GM19043 (cell line): ENCODE results near the gene MTA2.
A peak's percentile ranks its signal among the peaks of the same experiment; 100 is the strongest.

Source experiments
- ATAC-seq: cut with Tn5 transposase; IDR thresholded peaks from one replicate; pipeline ENCODE4 v1.9.1; 2021; ENCODE audit warnings: low read depth; ENCODE audit not compliant: unreplicated experiment

The MTA2 gene

GRCh38 chr11:62613291-62613778, 11.7 kb upstream of the MTA2 start:
- ATAC-seq = no peak

GRCh38 chr11:62612366-62613290, 11.0 kb upstream of the MTA2 start, which contains the start of the genes EML3 and ROM1:
TSS of gene EML3 (minus strand) at chr11:62612775. CDS start at chr11:62612457, 318 bp downstream.
TSS of gene ROM1 (plus strand) at chr11:62613257. CDS start at chr11:62613282, 25 bp downstream.
- ATAC-seq = peak; percentile 72

- peak; percentile 32 for ATAC-seq
These were observed 10.2 kb upstream of the MTA2 start for GRCh38 chr11:62611705-62612365.

GRCh38 chr11:62610814-62611704, 9.4 kb upstream of the MTA2 start:
- no peak for ATAC-seq

GRCh38 chr11:62610403-62610802, 8.7 kb upstream of the MTA2 start:
- ATAC-seq = no peak

GRCh38 chr11:62608776-62609175, 7.1 kb upstream of the MTA2 start:
- ATAC-seq = no peak

GRCh38 chr11:62607714-62608113, 6.0 kb upstream of the MTA2 start:
- ATAC-seq = no peak

- no peak for ATAC-seq
These were observed 4.2 kb upstream of the MTA2 start for GRCh38 chr11:62605902-62606301.

GRCh38 chr11:62605467-62605866, 3.8 kb upstream of the MTA2 start:
- ATAC-seq = no peak

- ATAC-seq = no peak
These were observed 2.9 kb upstream of the MTA2 start for GRCh38 chr11:62604460-62605120.

GRCh38 chr11:62603776-62604299, 2.2 kb upstream of the MTA2 start:
- ATAC-seq = no peak

GRCh38 chr11:62603072-62603408, 1.4 kb upstream of the MTA2 start:
- ATAC-seq = no peak

- ATAC-seq = no peak
These were observed 741 bp upstream of the MTA2 start for GRCh38 chr11:62602141-62603071.

- ATAC-seq = no peak
These were observed 618 bp downstream of the MTA2 start for GRCh38 chr11:62601122-62601371.

- no peak for ATAC-seq
These were observed 1.1 kb downstream of the MTA2 start for GRCh38 chr11:62600367-62601121.

GRCh38 chr11:62599901-62600300, 1.8 kb downstream of the MTA2 start:
- ATAC-seq = no peak

GRCh38 chr11:62599069-62599696, 2.5 kb downstream of the MTA2 start:
- ATAC-seq = peak; percentile 40

GRCh38 chr11:62595124-62595523, 6.5 kb downstream of the MTA2 start:
- ATAC-seq = no peak
